Peyer's patch (tissue), 4 donors: ENCODE data around the gene PTPRN. TPM values are rescaled to one million over a fixed set of nuclear protein-coding genes. Genes with fewer than 3 reads are reported as not detected.

Source experiments
- DNase-seq, 3 donors: peaks; one replicate each; pipeline ENCODE4 v3.0.0-alpha.2; 2017 to 2019
- H3K27ac ChIP-seq, 4 donors: fragments of 200-600 bp; sonication (generic); one replicate each; pipeline ENCODE4 v1.5.1; 2016 to 2019
- H3K27me3 ChIP-seq, 2 donors: fragments of 200-600 bp; sonication (generic); one replicate each; pipeline ENCODE4 v1.5.1; 2019
- H3K36me3 ChIP-seq, 3 donors: fragments of 200-600 bp; sonication (generic); one replicate each; pipeline ENCODE4 v1.5.1; 2016 to 2019
- H3K4me1 ChIP-seq, 4 donors: fragments of 200-600 bp; sonication (generic); one replicate each; pipeline ENCODE4 v1.5.1; 2016 to 2019
- H3K4me3 ChIP-seq, 4 donors: fragments of 200-600 bp; sonication (generic); 1 replicate in 3 of 4; 2 replicates in 1 of 4; pipeline ENCODE4 v1.5.1; 2016 to 2019; ENCODE audit warnings: mild to moderate bottlenecking in 1 of 4
- H3K9me3 ChIP-seq, 4 donors: fragments of 200-600 bp; sonication (generic); one replicate each; pipeline ENCODE4 v1.5.1; 2016 to 2019; ENCODE audit warnings: mild to moderate bottlenecking in 1 of 4
- CTCF ChIP-seq, 6 experiments: fragments of 450-650 bp in 4 of 6; fragments of 200-600 bp in 2 of 6; sonication (generic) in 1 of 6; IDR thresholded peaks; one replicate each; pipeline ENCODE4 v1.5.1; 2017 to 2019; ENCODE audit warnings: antibody characterized with exemption in 6 of 6, mild to moderate bottlenecking in 3 of 6, moderate library complexity in 1 of 6
- POLR2A ChIP-seq, 2 donors: fragments of 450-650 bp; IDR thresholded peaks; one replicate each; pipeline ENCODE4 v1.5.1; 2017; ENCODE audit warnings: antibody characterized with exemption in 2 of 2, mild to moderate bottlenecking in 2 of 2, moderate library complexity in 2 of 2
- total RNA-seq, 4 donors: library from RNA; depleted of rRNA; stranded (reverse); fragments of >200 nt; gene quantifications; one replicate each; pipeline ENCODE4 v1.1.0, GENCODE V29; 2016

The PTPRN gene
- total RNA-seq, 4 donors from 2014 or later = 0.88 to 4.9 (median 2.3) TPM; not detected in 1

DNA sequence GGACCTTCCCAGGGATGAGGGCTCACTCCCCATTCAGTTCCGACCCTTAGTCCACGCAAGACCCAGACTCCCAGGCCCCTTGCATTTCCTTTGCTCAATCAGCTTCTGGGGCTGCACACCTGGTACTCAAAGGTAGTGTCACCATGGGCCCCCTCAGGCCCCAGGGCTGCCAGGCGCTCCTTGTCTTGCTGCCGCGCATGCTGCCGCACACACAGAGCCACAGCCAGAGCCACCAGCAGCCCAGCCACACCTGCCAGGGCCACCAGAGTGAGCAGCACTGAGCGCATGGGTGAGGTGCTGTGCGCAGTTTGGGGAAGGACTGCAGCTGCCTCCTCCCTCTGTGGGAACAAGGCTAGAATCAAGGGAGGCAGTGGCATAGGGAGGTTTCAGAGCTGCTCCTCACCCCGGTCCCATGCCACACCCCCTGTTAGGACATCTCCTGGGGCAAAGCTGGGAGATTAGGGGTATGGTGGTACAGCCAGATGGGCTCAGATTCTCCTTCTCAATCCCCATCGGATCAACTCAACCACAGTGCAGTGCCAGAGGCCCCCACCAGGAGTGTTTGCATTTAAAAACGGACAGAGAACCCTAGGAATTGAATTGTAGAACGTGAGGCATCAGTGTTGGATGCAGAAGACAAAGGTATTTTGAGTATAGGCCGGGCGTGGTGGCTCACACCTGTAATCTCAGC lies 11.3 kb downstream of the PTPRN start:
- no peak for TF ChIP-seq POLR2A (IDR thresholded peaks at IDR 0.05)
- no peak for TF ChIP-seq CTCF (IDR thresholded peaks at IDR 0.05)

DNA sequence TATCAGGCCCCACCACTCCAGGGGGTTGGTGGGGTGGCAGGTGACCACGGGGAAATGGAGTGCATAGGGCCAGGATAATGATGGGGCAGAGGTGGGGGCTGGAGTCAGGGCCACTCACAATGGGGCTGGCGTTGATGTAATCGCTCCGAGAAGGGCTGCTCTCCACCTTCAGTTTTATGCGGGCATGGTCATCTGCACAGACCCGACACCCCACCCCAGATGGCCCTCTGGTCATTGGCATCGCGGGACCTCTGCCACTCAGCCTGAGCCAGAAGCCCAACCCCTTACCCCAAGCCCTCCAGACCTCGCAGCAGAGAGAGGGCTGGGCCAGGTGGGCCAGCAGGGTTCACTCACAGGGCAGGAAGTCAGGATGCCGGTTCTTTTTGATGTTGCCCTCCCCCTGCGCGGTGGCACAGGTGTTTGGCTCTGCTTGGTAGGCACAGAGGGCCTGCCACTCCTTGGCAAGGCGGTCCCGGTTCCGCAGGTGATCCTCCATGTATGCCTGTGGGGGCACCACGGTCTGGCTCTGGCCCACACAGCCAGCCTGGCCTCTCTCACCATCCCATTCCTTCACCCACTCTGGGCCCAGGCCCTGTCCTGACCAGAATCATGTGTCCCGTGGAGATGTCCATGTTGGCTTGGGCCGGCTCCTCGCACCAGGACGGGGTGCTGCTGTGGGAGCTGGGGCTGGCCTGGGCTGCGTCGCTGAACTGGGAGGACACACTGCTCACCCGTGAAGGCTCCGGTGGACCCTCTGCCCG lies 12.4 kb downstream of the PTPRN start:
- no peaks in the 10 kb centered on the region for H3K36me3 ChIP-seq
- no peaks in the 10 kb centered on the region for H3K27me3 ChIP-seq
- no peak overlapping the region for H3K4me3 ChIP-seq
- H3K4me1 ChIP-seq = peaks cover 0 to 4% (median 0%) of the 10 kb centered on the region in 4 donors
- H3K27ac ChIP-seq = no peak overlapping the region
- no peak for DNase-seq
- H3K9me3 ChIP-seq = no peaks in the 10 kb centered on the region
- no peak for TF ChIP-seq POLR2A (IDR thresholded peaks at IDR 0.05)
- no peak for TF ChIP-seq CTCF (IDR thresholded peaks at IDR 0.05)

More for the DNA sequence above, 11.3 kb downstream of the PTPRN start:
- Histone ChIP-seq H3K4me3 (no peak overlapping the region), H3K9me3 (no peaks in the 10 kb centered on the region), H3K36me3 (no peaks in the 10 kb centered on the region), H3K27ac (no peak overlapping the region), H3K4me1 (peaks cover 0 to 4% (median 0%) of the 10 kb centered on the region in 4 donors), H3K27me3 (no peaks in the 10 kb centered on the region)
- DNase-seq = no peak

DNA sequence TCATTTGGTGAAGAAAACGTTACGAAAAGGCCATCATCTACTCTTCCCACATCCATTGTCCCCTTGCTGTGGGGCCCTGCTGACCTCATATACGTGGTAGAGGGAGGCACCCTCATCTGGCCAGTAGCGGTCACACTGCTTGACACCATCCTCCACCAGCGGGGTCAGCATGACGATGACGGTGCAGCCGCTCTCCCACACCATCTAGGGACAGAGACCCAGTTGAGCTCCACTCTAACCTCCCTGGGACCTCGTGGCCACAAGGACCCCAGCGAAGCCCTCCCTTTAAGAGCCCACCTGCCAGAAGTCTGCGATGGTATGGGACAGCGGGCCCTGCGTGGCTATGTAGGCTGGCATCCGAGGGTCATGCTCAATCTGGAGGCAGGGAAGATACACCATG lies 13.1 kb downstream of the PTPRN start:
- H3K27me3 ChIP-seq = no peaks in the 10 kb centered on the region
- H3K36me3 ChIP-seq = no peaks in the 10 kb centered on the region
- no peak for DNase-seq
- TF ChIP-seq POLR2A (IDR thresholded peaks at IDR 0.05) (no peak), CTCF (IDR thresholded peaks at IDR 0.05) (no peak)
- H3K4me3 ChIP-seq = no peak overlapping the region
- no peaks in the 10 kb centered on the region for H3K9me3 ChIP-seq
- H3K4me1 ChIP-seq = peaks cover 0 to 4% (median 0%) of the 10 kb centered on the region in 4 donors
- H3K27ac ChIP-seq = no peak overlapping the region

- TF ChIP-seq POLR2A (IDR thresholded peaks at IDR 0.05) = peak in 1 of 2 donors; percentile 29
- TF ChIP-seq CTCF (IDR thresholded peaks at IDR 0.05) = peak; percentile 99 to 100 (median 100)
- Histone ChIP-seq H3K36me3 (no peaks in the 10 kb centered on the region), H3K4me1 (peaks cover 0 to 6% (median 0%) of the 10 kb centered on the region in 4 donors), H3K9me3 (no peaks in the 10 kb centered on the region), H3K27me3 (no peaks in the 10 kb centered on the region), H3K27ac (peak overlapping the region; percentile 52 to 78 (median 64)), H3K4me3 (peak overlapping the region; percentile 38 to 72 (median 56))
- DNase-seq = peak; percentile 87 to 94 (median 94)
These were observed 14.5 kb downstream of the PTPRN start for GRCh38 chr2:219294356-219295351.

DNA sequence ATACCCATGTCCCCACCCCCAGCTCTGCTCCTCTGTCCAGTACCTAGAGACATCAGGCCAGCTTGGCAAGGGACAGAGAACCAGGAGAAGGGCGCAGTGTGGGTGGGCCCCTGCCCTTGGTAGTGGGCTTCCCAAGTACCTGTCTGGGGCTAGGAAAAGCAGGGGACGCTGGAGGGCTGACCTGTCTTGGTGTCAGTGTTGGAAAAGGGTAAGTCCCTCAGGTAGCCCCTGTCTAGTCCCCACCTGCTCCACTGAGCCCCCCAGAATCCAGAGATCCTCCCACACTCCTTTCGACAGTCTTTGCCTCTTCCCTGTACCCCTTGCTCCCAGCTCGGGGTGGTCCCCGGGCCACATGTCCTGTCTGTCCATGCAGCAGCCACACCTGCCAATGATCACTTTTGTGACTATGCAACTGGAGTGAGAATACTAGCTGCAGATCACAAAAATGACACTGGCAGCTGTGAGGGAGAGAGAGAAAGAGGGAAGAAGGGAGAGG lies 15.4 kb downstream of the PTPRN start:
- peaks cover 0 to 13% (median 0%) of the 10 kb centered on the region in 4 donors for H3K4me1 ChIP-seq
- no peaks in the 10 kb centered on the region for H3K27me3 ChIP-seq
- no peak overlapping the region for H3K4me3 ChIP-seq
- TF ChIP-seq POLR2A (IDR thresholded peaks at IDR 0.05) (no peak), CTCF (IDR thresholded peaks at IDR 0.05) (no peak)
- no peak overlapping the region for H3K27ac ChIP-seq
- H3K36me3 ChIP-seq = no peaks in the 10 kb centered on the region
- peak in 1 of 3 donors; percentile 33 for DNase-seq
- H3K9me3 ChIP-seq = no peaks in the 10 kb centered on the region
